Ascending aorta (tissue), 2 donors: Measurements from ENCODE around the gene CHD5. TPM values are rescaled to one million over a fixed set of nuclear protein-coding genes. Genes with fewer than 3 reads are reported as not detected.
"Not testable (repeated sequence)": the region's sequence is repeated elsewhere in the genome, so short reads cannot be mapped to it uniquely, and the experiment has no call there.

ENCODE experiments used
- DNase-seq, 2 donors: peaks; one replicate each; pipeline ENCODE4 v3.0.0-alpha.2; 2019; ENCODE audit warnings: low spot score in 2 of 2
- H3K27ac ChIP-seq, 2 donors: fragments of 200-600 bp; sonication (generic); one replicate each; pipeline ENCODE4 v1.5.1; 2016 to 2017; ENCODE audit warnings: mild to moderate bottlenecking in 1 of 2
- H3K27me3 ChIP-seq: fragments of 200-600 bp; sonication (generic); one replicate; pipeline ENCODE4 v1.5.1; 2017
- H3K36me3 ChIP-seq, 2 donors: fragments of 200-600 bp; sonication (generic); one replicate each; pipeline ENCODE4 v1.5.1; 2016
- H3K4me1 ChIP-seq, 2 donors: fragments of 200-600 bp; sonication (generic); one replicate each; pipeline ENCODE4 v1.5.1; 2016 to 2017; ENCODE audit warnings: mild to moderate bottlenecking in 1 of 2
- H3K4me3 ChIP-seq, 2 donors: fragments of 200-600 bp; sonication (generic); one replicate each; pipeline ENCODE4 v1.5.1; 2016 to 2017; ENCODE audit warnings: mild to moderate bottlenecking in 1 of 2
- H3K9me3 ChIP-seq, 2 donors: fragments of 200-600 bp; sonication (generic); one replicate each; pipeline ENCODE4 v1.5.1; 2016
- CTCF ChIP-seq, 3 experiments: fragments of 200-600 bp in 2 of 3; fragments of 450-650 bp in 1 of 3; sonication (generic) in 2 of 3; IDR thresholded peaks; one replicate each; pipeline ENCODE4 v1.5.1; 2016 to 2019; ENCODE audit warnings: antibody characterized with exemption in 3 of 3, mild to moderate bottlenecking in 1 of 3, moderate library complexity in 1 of 3
- intact Hi-C: fragments of 100-400 bp; cut with DNase I; formaldehyde crosslinking; loops from one replicate; pipeline ENCODE4 v1.15.1; 2023
- total RNA-seq: library from RNA; depleted of rRNA; stranded (reverse); fragments of >200 nt; gene quantifications from one replicate; pipeline ENCODE4 v1.1.0, GENCODE V29; 2016

The CHD5 gene
- total RNA-seq, 1 donor from 2014 or later, result 4.0 TPM

GRCh38 chr1:6221210-6221784, 41.2 kb upstream of the CHD5 start:
- no peaks in the 10 kb centered on the region for H3K27me3 ChIP-seq
- no peak for TF ChIP-seq CTCF (IDR thresholded peaks at IDR 0.05)
- no peaks in the 10 kb centered on the region for H3K9me3 ChIP-seq
- intact Hi-C loops, result no loop called here
- H3K4me1 ChIP-seq, result no peaks in the 10 kb centered on the region
- no peak overlapping the region for H3K4me3 ChIP-seq
- H3K36me3 ChIP-seq, result peaks cover 19 to 40% of the 10 kb centered on the region in 2 donors
- H3K27ac ChIP-seq, result no peak overlapping the region
- DNase-seq, result no peak

GRCh38 chr1:6220236-6220635, 40.1 kb upstream of the CHD5 start:
- Histone ChIP-seq H3K27me3 (no peaks in the 10 kb centered on the region), H3K4me1 (no peaks in the 10 kb centered on the region), H3K27ac (no peak overlapping the region), H3K9me3 (no peaks in the 10 kb centered on the region), H3K36me3 (peaks cover 15 to 30% of the 10 kb centered on the region in 2 donors), H3K4me3 (no peak overlapping the region)
- no peak for TF ChIP-seq CTCF (IDR thresholded peaks at IDR 0.05)
- DNase-seq, result no peak
- intact Hi-C loops, result no loop called here

- H3K4me3 ChIP-seq, H3K9me3 ChIP-seq, DNase-seq, H3K27ac ChIP-seq, H3K4me1 ChIP-seq, H3K27me3 ChIP-seq, intact Hi-C loops: not testable (repeated sequence)
- H3K36me3 ChIP-seq, result peaks cover 9 to 24% of the 10 kb centered on the region in 2 donors
Observed at GRCh38 chr1:6219641-6220040, 39.5 kb upstream of the CHD5 start.

DNA sequence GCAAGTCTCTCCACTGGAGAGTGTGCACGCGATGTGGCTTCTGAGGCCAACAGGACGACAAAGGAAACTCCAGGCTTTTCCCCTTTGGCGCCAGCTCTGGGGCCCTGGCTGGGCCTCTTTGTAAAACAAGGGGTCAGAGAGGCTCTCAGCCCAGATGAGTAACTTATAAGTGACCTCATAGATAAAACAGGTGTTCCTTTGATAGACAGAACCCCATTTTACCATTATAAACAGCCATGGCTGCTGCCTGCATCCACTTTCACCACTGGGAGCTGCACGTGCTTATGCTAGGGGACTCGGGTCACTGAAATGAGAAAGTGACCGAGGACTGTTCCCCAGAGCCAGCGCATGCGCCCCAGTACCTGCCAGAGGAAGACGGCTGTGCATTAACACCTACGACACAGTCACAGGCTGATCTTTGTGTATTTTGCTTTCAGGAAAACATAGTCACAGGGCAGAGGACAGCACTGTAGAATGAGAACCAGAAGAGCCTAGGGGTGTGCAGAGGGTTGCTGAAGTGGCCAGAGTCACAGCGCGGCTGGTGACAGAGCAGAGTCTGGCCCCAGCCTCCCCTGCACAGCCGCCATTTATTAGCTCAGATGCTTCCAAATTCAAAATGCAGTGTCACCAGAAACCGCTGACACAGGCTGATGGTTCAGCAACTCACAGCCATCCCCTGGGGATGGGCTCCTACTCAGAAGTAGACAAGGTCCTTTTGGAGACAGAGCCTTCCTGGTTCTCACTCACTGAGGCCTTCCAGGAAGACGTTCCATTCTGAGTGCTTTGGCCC, 38.4 kb upstream of the CHD5 start:
- Histone ChIP-seq H3K9me3 (no peaks in the 10 kb centered on the region), H3K36me3 (peaks cover 0 to 13% of the 10 kb centered on the region in 2 donors), H3K27me3 (no peaks in the 10 kb centered on the region), H3K27ac (no peak overlapping the region), H3K4me3 (no peak overlapping the region), H3K4me1 (no peaks in the 10 kb centered on the region)
- intact Hi-C loops, result no loop called here
- no peak for DNase-seq
- TF ChIP-seq CTCF (IDR thresholded peaks at IDR 0.05), result no peak

GRCh38 chr1:6212193-6212959, 32.3 kb upstream of the CHD5 start:
- intact Hi-C loops, result no loop called here
- DNase-seq, result no peak

More at GRCh38 chr1:6212193-6212959, 32.3 kb upstream of the CHD5 start:
- Histone ChIP-seq H3K4me3 (no peak overlapping the region), H3K27ac (no peak overlapping the region), H3K36me3 (no peaks in the 10 kb centered on the region), H3K4me1 (peaks cover 0 to 6% of the 10 kb centered on the region in 2 donors), H3K27me3 (no peaks in the 10 kb centered on the region), H3K9me3 (no peaks in the 10 kb centered on the region)
- TF ChIP-seq CTCF (IDR thresholded peaks at IDR 0.05), result no peak
